CD4-positive, alpha-beta T cell treated with Interferon gamma for 1 hour (primary cell): ENCODE data around the gene CDPF1.
A peak's percentile ranks its signal among the peaks of the same experiment; 100 is the strongest.

Experiments
- DNase-seq: peaks from one replicate; pipeline ENCODE4 v3.0.0-alpha.2; 2020

CDPF1 gene

GRCh38 chr22:46256358-46256958 lies 6.4 kb upstream of the CDPF1 start:
- DNase-seq: no peak

- DNase-seq: no peak
Measured at GRCh38 chr22:46251816-46252380, 1.8 kb upstream of the CDPF1 start.

DNA sequence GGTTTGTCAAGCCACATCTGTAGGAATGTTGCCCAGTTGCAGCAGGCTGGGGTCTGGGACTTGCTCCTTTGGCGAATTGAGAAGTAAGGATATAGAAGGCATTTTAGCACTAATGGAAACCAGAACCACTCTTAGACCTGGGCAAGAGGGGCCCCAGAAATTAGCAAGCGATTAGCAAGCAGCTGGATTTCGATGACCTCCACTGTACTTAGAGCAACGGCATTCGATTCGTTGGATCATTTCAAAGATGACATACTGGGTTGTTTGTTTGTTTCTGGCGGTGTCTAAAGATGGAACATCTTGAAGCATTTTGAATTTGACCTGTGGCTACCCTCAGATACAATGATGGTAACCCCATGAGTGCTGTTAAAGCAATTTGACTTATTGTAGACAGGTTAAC lies 1.2 kb upstream of the CDPF1 start:
- DNase-seq: no peak

DNA sequence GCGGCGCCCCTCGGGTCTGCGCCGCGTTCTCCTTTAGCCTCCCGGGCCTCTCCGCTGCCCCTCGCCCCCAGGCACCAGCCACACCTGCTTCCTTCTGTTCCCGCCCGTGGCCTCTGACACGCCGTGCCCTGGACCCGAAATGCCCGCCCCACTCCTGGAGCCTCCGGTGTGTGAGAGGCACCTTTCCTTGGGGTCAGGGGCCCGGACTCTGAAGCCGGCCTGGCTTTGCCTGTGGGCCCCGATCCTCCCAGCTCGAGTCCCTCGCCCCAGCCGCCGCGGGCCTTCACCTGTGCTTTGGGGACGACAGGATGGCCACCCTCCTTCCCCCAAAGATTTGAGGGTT lies 661 bp upstream of the CDPF1 start:
- no peak for DNase-seq

DNA sequence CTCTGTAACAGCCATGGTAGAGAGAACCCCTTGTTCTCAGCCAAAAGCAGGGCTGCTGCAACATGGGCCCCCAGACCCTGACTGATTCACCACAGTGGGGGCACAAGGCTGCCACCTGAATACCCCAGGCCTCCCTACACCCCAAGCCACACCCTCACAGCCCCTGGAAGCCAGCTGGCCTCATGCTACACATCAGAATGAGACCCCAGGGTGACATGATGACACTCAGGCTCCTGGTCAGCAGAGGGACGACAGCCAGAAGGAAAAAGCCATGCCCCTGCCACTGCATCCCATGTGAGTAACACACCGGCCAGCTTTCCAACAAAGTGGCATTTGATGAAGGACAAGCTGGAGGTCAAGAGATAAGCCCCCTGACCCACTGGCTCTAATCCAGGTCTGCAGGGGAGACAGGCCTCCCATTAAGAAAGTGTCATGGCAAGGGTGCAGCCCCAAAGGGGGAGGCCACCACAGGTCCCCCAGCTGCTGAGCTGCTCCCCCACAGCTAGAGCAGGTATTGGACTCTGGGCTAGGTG lies 2.6 kb downstream of the CDPF1 start:
- DNase-seq: no peak

- no peak for DNase-seq
Measured at GRCh38 chr22:46246178-46246577, 3.9 kb downstream of the CDPF1 start.

DNA sequence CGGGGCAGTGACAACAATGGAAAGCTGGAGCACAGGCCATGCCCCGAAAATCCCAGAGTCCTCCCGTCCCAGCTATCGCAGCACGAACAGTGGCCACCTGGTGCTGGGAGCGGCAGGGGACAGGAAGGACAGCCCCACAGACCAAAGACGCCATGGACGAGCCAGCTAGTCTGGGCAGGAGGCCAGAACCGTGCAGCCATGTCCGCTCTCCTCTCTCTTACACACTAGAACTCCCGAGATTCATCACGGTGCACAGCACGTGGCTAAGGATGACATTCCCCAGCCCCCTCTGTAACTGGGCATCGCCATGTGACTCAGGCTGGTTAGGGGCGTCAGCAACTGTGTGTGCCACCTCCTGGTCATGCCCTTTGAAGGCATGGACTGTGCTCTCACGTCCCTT lies 4.6 kb downstream of the CDPF1 start:
- no peak for DNase-seq

DNA sequence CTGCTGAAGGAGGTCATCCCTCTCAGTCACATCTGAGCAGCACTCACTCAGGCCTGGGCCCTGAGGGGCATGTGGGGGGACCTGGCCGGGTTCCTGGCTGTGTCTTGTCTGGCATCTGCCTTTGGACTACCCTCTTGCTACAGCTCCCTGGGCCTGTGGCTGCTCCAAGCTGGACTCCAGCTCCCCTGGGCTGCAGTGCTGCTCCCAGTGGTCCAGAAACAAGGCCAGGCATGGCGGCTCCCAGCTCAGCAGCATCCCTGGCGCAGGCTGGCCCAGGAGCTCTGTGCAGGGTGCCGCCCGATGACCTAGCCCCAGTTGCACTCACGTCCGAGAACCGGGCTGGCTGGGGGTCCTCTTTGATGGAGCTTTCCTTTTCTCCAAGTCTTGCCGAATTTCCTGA lies 5.3 kb downstream of the CDPF1 start:
- no peak for DNase-seq

DNA sequence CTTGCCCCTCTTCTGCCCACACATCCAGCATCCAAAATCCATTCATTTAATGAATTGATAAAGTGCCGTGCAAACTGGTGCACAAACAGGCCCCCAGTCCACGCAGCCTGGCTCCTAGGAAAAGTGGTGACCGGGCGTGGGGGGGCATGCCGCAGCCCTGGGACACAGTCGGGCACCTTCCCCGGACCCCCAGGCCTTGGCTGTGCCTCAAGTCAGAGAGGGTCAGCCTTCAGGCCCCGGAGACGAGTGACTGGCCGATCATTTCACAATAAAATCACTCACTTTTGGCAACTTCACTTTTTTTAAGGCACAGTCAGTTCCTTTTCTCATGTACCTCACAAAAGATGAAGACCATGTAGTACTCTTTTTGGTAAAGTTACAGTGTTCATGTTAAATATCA lies 8.0 kb downstream of the CDPF1 start:
- no peak for DNase-seq

- DNase-seq: no peak
Measured at GRCh38 chr22:46241396-46242007, 8.6 kb downstream of the CDPF1 start.

GRCh38 chr22:46240907-46241306 lies 9.2 kb downstream of the CDPF1 start:
- no peak for DNase-seq

DNA sequence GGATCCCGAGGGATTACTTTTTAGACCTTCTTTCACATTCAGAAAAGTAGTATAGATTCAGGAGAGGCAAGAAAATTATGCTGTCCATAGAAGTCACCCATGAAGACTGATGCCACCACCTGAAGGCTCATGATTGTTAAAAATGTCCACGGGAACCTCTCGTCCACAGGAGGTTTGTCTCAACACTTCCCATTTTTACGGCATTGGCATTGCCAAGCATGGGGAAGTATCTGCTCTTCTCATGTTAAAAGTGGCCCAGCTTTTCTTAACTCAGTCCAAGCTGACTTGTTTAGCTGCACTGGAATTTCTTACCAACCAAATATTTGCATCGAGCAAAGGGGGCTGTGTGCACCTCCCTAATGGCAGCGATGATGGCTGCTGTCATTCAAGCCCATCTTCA lies 9.6 kb downstream of the CDPF1 start:
- no peak for DNase-seq

GRCh38 chr22:46240073-46240472 lies 10.0 kb downstream of the CDPF1 start:
- DNase-seq: no peak

DNA sequence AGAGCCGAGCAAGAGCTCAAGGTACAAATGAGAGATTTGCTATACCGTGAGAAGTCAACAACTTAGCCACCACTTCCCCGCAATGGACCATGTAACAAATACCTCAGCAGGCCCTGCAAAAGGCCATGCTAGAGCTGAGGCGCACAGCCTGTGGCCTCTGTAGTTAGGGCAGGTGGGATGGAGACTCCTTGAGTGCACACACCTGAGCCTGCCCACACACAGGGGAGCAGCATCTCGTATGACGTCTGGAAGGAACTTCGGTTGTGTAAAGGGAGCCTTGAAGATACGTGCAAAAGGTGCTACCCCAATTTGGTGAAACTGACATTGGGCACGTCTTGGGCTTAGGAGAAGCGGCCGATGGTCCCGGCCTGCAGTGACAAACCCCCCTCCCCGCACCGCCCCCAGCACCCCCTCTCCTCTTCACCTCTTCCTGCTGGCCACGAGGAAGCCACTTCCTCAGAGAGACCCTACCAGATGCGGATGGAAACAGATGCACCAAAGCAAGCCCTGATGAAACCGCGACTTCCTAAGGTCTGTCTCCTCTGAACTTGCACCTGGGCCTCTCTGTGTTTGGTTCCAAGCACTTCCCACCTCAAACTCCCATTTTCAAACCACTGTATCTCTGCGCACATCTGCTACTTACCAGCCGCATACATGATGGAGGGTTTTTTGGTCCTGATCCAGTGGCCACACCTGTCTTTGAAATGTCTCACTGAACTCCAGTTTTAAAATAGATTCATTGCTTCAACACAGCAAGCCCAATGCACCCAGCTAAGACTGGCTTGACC lies 10.6 kb downstream of the CDPF1 start:
- no peak for DNase-seq

- DNase-seq: no peak
Measured at GRCh38 chr22:46238541-46238940, 11.6 kb downstream of the CDPF1 start.

- DNase-seq: no peak
Measured at GRCh38 chr22:46237453-46238124, 12.5 kb downstream of the CDPF1 start.

- DNase-seq: no peak
Measured at GRCh38 chr22:46234969-46235368, 15.1 kb downstream of the CDPF1 start.

DNA sequence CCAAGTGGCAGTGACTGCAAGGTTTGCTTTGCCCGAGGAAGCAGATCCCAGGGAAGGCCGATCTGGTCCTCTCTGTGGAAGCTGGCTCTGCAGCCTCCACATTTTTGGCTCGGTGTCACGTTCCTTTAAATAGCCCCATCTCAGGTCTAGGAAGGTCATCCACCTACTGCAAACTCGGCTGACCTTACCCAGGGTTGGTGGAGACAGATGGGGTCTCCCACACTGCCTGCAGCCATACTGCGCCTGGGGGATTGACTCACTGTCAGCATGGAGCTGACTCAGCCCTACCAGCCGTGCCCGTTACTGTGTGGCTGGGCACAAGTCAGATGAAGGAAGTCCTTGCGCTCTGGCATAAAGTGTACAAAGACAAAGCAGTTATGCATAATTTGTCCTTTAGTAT lies 16.9 kb downstream of the CDPF1 start:
- DNase-seq: peak; percentile 10

DNA sequence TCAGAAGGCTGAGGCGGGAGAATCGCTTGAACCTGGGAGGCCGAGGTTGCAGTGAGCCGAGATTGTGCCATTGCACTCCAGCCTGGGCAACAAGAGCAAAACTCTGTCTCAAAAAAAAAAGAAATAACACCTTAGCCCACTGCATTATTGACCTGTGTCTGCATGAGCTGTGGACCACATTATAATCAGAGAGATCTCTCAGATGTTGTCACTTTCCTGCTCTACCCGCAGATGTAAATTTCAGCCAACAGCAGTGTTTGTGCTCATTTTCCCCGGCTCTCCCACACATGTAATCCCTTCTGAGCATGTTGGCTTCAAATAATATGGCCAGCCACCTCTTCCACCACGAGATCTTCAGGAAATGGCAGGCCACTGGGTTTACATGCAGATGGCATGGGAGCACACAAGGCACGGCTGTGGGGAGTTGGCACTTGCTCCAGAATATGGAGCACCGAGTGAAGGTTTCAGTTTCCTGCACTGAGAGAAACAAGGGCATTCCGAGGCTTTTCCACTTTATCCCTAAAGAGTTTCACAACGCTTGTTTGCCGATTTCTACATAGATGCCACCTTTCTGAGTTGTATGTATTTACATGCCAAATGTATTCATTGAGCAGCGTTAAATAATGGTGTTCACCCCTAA lies 19.7 kb downstream of the CDPF1 start:
- no peak for DNase-seq

DNA sequence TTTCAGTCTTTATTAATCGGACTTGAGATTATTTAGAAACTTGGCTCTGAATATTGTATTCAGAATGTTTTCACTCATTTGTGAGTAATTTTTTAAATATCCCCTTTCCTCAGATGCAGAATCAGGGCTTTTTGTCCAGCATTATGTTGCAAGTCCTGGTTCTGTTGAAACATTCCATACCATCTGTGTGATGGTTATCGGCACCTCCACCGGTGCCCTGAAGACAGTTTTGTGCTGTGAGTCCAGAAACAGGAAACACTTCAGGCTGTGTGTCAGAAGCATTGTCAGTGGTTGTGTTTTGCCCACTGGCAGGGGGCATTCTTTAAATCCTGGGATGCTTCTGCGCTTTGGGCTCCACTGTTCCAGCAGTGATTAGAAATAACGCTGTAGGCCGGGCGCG lies 20.4 kb downstream of the CDPF1 start:
- DNase-seq: no peak

DNA sequence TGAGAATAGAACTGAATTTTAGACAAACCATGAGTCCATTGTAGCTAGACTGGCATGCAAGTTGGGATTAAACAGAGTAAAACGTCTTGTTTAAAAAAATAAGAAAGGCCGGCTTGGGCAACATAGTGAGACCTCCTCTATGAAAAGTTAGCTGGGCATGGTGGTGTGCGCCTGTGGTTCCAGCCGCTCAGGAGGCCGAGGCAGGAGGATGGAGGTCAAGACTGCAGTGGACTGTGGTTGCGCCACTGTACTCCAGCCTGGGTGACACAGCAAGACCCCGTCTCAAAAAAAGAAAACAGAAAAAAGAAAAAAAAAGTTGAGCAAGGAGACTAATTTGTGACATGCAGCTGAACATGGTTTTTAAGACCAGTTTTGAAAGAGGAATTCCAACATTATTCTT lies 23.5 kb downstream of the CDPF1 start:
- no peak for DNase-seq

DNA sequence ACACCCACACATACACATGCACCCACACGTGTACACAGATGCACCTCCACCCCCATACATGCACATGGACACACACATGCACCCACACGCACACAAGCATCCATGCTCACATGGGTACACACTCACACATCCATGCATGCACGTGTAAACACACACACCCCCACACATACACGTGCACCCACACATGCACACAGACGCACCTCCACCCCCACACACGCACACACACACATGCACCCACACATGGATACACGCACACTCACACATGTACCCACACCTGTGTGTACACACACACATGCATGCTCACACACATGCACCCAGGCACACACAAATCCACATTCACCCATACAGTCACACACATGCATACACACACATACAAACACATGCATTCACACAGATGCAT lies 24.5 kb downstream of the CDPF1 start:
- DNase-seq: no peak

DNA sequence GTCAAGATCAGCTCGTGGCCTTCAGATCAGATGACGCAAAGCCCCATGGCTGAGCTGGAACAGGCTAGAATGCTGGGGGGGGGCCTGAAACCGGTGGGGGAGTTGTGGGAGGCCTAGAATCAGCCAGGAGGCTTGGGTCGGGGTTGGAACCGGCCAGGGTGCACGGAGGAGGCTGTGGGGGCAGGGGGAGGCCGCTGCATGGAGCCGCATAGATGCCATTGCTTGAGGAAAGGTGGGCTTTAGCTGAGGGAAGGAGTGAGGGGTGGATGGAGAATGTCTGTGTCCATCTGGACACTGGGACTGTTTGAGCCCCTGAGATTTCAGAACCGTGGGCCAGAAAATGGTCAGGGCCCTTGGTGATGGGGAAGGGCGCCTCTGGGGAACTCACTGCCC lies 25.2 kb downstream of the CDPF1 start:
- no peak for DNase-seq
